ENCODE measurements around the gene OTULIN. TPM values are rescaled to one million over a fixed set of nuclear protein-coding genes. Genes with fewer than 3 reads are reported as not detected.

Gene OTULIN
- total and polyA plus RNA-seq, 2 of the 13 experiments (the other 11 are each of a cell fraction or from before 2014, with no cell fraction given): 7.0 to 34.8 TPM

- TF ChIP-seq POLR2AphosphoS2 (IDR thresholded peaks at IDR 0.05; ENCODE audit: low read depth, low read length) (no peak), EED (CRISPR knock-in tag; IDR thresholded peaks at IDR 0.05) (no peak), ZNF354B (CRISPR knock-in tag; IDR thresholded peaks at IDR 0.05) (no peak), TBL1XR1 (IDR thresholded peaks at IDR 0.05; ENCODE audit: borderline replicate concordance, low read length, partially characterized antibody) (no peak), SCMH1 (CRISPR knock-in tag; IDR thresholded peaks at IDR 0.05; ENCODE audit: borderline replicate concordance) (no peak), ZFY (CRISPR knock-in tag; IDR thresholded peaks at IDR 0.05) (peak; percentile 59; the same call in 1 of the 2 replicates), ZNF264 (CRISPR knock-in tag; IDR thresholded peaks at IDR 0.05) (no peak), DMTF1 (CRISPR knock-in tag; IDR thresholded peaks at IDR 0.05) (no peak), MXI1 (IDR thresholded peaks at IDR 0.05; ENCODE audit: borderline replicate concordance, low read depth, low read length) (no peak), ZNF691 (CRISPR knock-in tag; IDR thresholded peaks at IDR 0.05; ENCODE audit: borderline replicate concordance, low read depth) (peak; percentile 34; the same call in 1 of the 2 replicates), ZNF441 (CRISPR knock-in tag; IDR thresholded peaks at IDR 0.05; ENCODE audit: borderline replicate concordance) (no peak), MXD1 (CRISPR knock-in tag; IDR thresholded peaks at IDR 0.05) (0 out of 2 replicates have a peak, but pooled peaks have one; percentile 42), BRCA1 (CRISPR knock-in tag; IDR thresholded peaks at IDR 0.05) (no peak), RARG (CRISPR knock-in tag; IDR thresholded peaks at IDR 0.05; ENCODE audit: low read depth) (no peak), ZBTB3 (CRISPR knock-in tag; IDR thresholded peaks at IDR 0.05; ENCODE audit: borderline replicate concordance, low read depth) (no peak), HDAC2 (CRISPR knock-in tag; IDR thresholded peaks at IDR 0.05) (peak; percentile 70; the same call in 1 of the 2 replicates), ZNF550 (CRISPR knock-in tag; IDR thresholded peaks at IDR 0.05; ENCODE audit: borderline replicate concordance) (no peak), BCL3 (CRISPR knock-in tag; IDR thresholded peaks at IDR 0.05) (no peak), CBFB (CRISPR knock-in tag; IDR thresholded peaks at IDR 0.05) (no peak)
- TF ChIP-seq, protein P1, sequence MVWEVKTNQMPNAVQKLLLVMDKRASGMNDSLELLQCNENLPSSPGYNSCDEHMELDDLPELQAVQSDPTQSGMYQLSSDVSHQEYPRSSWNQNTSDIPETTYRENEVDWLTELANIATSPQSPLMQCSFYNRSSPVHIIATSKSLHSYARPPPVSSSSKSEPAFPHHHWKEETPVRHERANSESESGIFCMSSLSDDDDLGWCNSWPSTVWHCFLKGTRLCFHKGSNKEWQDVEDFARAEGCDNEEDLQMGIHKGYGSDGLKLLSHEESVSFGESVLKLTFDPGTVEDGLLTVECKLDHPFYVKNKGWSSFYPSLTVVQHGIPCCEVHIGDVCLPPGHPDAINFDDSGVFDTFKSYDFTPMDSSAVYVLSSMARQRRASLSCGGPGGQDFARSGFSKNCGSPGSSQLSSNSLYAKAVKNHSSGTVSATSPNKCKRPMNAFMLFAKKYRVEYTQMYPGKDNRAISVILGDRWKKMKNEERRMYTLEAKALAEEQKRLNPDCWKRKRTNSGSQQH (CRISPR knock-in tag; IDR thresholded peaks at IDR 0.05; ENCODE audit: low read depth): 0 out of 2 replicates have a peak, but pooled peaks have one; percentile 44
- TF ChIP-seq, protein P2, sequence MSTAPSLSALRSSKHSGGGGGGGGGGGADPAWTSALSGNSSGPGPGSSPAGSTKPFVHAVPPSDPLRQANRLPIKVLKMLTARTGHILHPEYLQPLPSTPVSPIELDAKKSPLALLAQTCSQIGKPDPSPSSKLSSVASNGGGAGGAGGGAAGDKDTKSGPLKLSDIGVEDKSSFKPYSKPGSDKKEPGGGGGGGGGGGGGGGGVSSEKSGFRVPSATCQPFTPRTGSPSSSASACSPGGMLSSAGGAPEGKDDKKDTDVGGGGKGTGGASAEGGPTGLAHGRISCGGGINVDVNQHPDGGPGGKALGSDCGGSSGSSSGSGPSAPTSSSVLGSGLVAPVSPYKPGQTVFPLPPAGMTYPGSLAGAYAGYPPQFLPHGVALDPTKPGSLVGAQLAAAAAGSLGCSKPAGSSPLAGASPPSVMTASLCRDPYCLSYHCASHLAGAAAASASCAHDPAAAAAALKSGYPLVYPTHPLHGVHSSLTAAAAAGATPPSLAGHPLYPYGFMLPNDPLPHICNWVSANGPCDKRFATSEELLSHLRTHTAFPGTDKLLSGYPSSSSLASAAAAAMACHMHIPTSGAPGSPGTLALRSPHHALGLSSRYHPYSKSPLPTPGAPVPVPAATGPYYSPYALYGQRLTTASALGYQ (CRISPR knock-in tag; IDR thresholded peaks at IDR 0.05): no peak
These were observed 80.0 kb downstream of the OTULIN start (continued) for GRCh38 chr5:14744296-14745187.

All from HepG2 (cell line).